Kidney epithelial cell (primary cell): ENCODE results near the gene ARAP1. TPM values are rescaled to one million over a fixed set of nuclear protein-coding genes. Genes with fewer than 3 reads are reported as not detected.

ENCODE experiments used
- DNase-seq: peaks from one replicate; pipeline ENCODE4 v3.0.0-alpha.2; 2010; ENCODE audit warnings: low read depth
- H3K27me3 ChIP-seq: 2 replicates; pipeline ENCODE4 v1.6.0; 2011; ENCODE audit warnings: low read length; ENCODE audit not compliant: control insufficient read depth, insufficient read depth
- H3K36me3 ChIP-seq: 2 replicates; pipeline ENCODE4 v1.5.1; 2011; ENCODE audit warnings: low read length; ENCODE audit not compliant: control insufficient read depth, insufficient read depth
- H3K4me3 ChIP-seq: 2 replicates; pipeline ENCODE4 v1.5.1; 2011; ENCODE audit warnings: low read depth, mild to moderate bottlenecking, control low read depth, low read length
- CTCF ChIP-seq: IDR thresholded peaks from 2 replicates; pipeline ENCODE4 v1.5.1; 2011; ENCODE audit warnings: mild to moderate bottlenecking, moderate library complexity, low read length, control low read depth, inconsistent platforms; ENCODE audit not compliant: insufficient read depth, poor library complexity, severe bottlenecking
- total RNA-seq: library from RNA; depleted of rRNA; stranded (reverse); fragments of >200 nt; gene quantifications from 2 replicates; pipeline ENCODE4 v1.2.3, GENCODE V29; 2015

ARAP1 gene
- total RNA-seq, 1 donor from 2014 or later = 97.1 TPM

- TF ChIP-seq CTCF = no peak
- peak; percentile 18 for DNase-seq
- no peaks in the 10 kb centered on the region for H3K36me3 ChIP-seq
- H3K4me3 ChIP-seq = no peak overlapping the region
- peaks cover 29% of the 10 kb centered on the region for H3K27me3 ChIP-seq
These were observed 108.7 kb downstream of the ARAP1 start for GRCh38 chr11:72643547-72643946.

- no peaks in the 10 kb centered on the region for H3K36me3 ChIP-seq
- peak; percentile 67 for TF ChIP-seq CTCF
- H3K4me3 ChIP-seq = peak overlapping the region; percentile 25
- DNase-seq = no peak
- peaks cover 29% of the 10 kb centered on the region for H3K27me3 ChIP-seq
These were observed 109.2 kb downstream of the ARAP1 start for GRCh38 chr11:72642884-72643522.

- TF ChIP-seq CTCF = no peak
- H3K36me3 ChIP-seq = no peaks in the 10 kb centered on the region
- H3K4me3 ChIP-seq = peak overlapping the region; percentile 25
- DNase-seq = no peak
- peaks cover 29% of the 10 kb centered on the region for H3K27me3 ChIP-seq
These were observed 109.9 kb downstream of the ARAP1 start for GRCh38 chr11:72642043-72642883.

GRCh38 chr11:72641522-72642042 is 110.6 kb downstream of the ARAP1 start:
- Histone ChIP-seq H3K27me3 (peaks cover 29% of the 10 kb centered on the region), H3K4me3 (no peak overlapping the region), H3K36me3 (no peaks in the 10 kb centered on the region)
- no peak for TF ChIP-seq CTCF
- no peak for DNase-seq

GRCh38 chr11:72639502-72640375 is 112.5 kb downstream of the ARAP1 start:
- H3K27me3 ChIP-seq = peaks cover 37% of the 10 kb centered on the region
- no peak for DNase-seq
- no peak overlapping the region for H3K4me3 ChIP-seq
- no peaks in the 10 kb centered on the region for H3K36me3 ChIP-seq
- TF ChIP-seq CTCF = no peak
